Activated CD4-positive, CD25-positive, alpha-beta regulatory T cell treated with anti-CD3 and anti-CD28 coated beads, Interleukin-2, amount 50 U/mL, for 24 hours (primary cell): ENCODE results near the gene GALNT11.
"Not testable (repeated sequence)": the region's sequence is repeated elsewhere in the genome, so short reads cannot be mapped to it uniquely, and the experiment has no call there.

ENCODE experiments used
- ATAC-seq, 2 donors: fragments of 150-1000 bp; cut with Tn5 transposase; one replicate each; pipeline ENCODE4 v1.10.0; 2021; ENCODE audit warnings: mild to moderate bottlenecking in 1 of 2, moderate library complexity in 1 of 2

The GALNT11 gene

DNA sequence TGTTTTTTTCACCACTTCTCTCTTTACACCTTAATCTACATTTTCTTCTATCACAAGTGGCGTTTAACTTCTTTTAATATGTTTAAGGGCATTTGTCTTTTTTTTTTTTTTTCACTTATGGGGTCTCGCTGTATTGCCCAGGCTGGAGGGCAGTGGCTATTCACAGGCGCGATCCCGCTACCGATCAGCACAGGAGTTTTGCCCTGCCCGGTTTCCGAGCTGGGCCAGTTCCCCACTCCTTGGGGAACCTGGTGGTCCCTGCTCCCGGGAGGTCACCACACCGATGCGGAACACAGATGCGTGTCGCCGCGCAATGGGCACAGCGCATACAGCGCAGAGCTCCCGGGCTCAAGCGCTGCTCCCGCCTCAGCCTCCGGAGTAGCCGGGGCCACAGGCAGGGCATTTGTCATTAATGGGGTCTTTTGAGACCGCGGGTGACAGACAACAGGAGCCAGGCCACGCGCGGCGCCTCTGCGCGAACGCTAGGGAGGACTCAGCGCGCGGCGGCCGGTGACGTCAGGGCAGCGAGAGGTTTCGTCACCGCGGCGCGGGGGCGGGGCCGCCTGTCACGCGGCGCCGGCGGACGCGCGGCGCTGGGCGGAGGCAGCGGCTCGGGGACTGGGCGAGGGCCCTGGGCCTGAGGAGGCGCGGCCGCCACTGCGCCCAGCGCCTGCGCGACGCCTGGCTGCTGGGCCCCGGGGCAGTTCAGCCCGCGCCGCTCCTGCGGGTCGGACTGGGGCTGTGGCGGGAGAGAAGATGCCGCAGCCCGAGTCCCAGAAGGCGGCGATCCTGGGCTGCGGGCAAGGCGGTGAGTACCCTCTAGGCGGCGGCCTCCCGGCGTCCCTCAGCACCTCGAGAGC lies at the start of gene GALNT11:
TSS of gene GALNT11 (plus strand) at position 598 of the 860 bp plus-strand sequence. CDS start 68,554 bp downstream, outside the sequence.
- peak; percentile 95 to 96 for ATAC-seq

DNA sequence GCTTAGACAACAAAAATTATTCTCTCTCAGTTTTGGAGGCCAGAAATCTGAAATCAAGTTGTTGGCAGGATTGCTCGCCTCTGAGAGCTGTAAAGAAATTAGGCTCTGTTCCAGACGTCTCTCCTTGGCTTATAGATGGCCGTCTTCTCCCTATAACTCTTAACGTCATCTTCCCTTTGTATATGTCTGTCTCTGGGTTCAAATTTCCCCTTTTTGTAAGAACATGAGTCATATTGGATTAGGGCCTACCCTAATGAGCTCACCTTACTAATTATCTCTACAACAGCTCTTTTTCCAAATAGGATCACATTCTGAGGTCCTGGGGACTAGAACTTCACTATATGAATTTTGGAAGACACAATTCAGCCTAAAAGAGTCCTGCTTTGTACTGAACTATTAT lies 46.9 kb upstream of the GALNT11 start:
- no peak for ATAC-seq

DNA sequence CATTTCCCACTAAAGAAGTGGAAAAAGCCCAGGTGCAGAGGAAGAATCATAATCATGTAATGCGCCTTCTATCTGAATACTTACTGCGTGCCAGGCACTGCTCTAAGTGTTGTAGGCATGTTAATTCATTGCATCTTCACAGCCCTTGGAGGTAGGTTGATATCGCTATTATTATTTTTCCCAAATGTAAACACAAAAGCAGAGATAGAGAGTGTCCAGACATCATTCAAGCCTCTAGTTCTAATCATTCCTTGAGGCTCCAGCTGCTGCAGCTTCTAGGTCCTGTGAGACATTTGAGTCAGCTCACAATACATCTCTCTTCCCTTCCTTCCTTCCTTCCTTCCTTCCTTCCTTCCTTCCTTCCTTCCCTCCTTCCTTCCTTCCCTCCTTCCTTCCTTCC lies 44.3 kb upstream of the GALNT11 start:
- ATAC-seq = no peak

DNA sequence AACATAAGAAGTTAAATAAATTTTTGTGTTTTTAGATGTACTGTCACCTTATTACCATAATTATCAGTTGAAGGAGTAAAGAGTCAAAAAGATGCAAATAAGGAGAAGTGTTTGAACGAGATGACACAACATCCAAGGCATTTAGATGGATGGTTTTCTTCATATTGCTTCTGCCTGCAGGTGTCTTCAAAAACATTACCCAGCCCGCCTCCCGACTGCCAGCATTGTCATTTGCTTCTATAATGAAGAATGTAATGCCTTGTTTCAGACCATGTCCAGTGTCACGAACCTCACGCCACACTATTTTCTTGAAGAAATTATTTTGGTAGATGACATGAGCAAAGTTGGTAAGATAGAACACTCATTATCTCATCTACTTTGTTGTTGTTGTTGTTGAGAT lies 42.7 kb upstream of the GALNT11 start:
- no peak for ATAC-seq

DNA sequence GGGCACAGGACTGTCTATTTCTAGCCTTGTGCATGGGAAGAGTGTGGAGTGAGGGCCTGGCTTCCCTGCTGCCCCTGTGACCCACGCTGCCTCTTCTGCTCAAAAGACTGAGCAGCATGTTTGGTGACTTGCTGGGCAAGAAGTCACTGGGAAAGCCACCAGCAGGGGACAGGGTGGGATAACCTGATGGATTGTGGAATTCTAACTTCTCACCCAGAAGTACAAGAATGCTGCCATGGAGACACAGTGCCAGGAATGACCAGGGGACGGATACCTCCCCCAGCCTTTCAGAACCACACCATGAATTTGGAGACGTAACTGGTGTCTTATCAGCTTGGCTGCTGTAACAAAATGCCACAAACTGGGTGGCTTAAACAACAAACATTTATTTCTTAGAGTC lies 40.9 kb upstream of the GALNT11 start:
- ATAC-seq = no peak

DNA sequence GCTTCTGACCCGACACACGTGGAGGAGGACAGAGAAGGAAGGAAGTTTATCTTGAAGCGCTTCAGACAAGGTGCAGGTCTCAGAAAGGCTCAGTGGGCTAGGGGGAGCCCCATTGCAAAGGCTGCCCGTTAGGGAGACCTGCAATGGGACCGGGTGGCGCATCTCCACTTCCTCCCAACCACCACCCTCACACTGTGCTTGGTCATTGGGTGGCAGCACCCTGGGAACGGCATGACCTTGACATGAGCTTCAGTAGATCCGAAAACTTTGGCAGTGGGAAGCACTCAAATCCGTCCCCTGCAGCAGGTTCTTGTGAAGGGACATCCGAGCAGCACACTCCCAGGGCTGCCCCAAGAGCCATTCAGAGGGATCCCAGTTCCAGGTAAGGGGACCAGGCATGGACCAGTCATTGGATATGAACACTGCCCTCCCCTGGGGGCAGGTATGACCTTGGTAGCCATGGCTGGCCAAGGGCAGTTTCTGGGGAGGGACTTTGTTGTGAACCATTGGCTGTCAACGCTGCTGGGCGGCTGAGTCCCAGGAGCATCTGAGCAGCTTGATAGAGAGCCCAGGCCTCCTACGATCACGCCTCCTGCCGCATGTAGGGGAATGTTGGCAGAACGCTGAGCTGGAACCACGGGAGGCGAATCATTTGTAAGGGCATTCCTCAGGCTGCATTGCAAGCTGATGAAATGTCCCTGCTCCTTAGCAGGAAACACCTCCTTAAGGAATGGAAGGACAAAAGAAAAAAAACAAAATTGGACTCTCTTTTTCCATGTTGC lies 37.5 kb upstream of the GALNT11 start:
- ATAC-seq = no peak

DNA sequence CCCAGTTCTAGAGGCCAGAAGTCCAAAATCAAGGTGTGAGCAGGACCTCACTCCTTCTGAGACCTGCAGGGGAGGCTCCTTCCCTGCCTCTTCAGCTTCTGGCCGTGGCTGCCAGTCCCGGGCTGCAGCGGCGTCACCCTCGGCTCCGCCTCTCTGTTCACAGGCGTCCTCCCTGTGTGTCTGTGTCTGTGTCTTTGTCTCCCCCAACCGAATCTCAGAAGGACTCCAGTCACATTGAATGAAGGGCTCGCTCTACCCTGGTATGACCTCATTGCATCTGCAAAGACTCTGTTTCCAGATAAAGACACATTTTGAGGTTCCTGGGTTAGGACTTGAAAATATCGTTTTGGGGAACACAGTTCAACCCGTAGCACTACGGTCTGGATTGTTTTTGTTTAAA lies 33.1 kb upstream of the GALNT11 start:
- peak; percentile 68 to 76 for ATAC-seq

DNA sequence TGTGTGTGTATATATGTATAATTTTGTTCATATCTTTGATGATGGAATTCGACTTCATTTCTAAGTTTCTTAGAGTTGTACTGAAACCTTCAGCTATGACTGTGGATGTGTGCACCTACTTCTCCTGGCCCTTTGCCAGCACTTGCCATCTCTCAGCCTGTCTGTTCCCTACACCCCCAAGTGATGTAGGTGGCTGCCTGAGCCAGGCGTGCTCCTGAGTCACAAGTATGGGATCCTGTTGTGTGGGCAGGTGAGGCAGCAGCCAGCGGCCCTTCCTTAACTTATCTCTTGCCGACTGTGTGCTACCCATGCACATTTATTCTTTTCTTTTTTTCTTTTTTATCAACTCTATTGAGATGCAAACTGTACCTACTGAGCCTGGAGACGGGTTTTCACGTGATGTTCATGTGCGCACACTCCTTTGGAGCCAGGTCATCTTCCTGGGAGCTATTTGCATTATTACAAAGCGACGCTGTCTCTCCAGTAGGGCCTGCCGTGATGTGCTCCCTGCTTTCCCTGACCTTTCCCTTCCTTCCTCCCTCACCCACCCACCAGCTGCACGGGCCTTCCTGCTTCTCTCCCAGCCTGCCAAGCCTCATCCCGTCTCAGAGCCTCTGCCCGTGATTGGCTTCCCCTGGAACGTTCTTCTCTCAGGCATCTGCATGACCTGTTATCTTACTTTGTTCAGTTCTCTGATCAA lies 31.3 kb upstream of the GALNT11 start:
- ATAC-seq = peak; percentile 38 to 41

GRCh38 chr7:151999424-152000090 lies 25.9 kb upstream of the GALNT11 start:
- no peak for ATAC-seq

- ATAC-seq = no peak
Measured at GRCh38 chr7:152000191-152000590, 25.3 kb upstream of the GALNT11 start.

- ATAC-seq = no peak
Measured at GRCh38 chr7:152006336-152006735, 19.1 kb upstream of the GALNT11 start.

DNA sequence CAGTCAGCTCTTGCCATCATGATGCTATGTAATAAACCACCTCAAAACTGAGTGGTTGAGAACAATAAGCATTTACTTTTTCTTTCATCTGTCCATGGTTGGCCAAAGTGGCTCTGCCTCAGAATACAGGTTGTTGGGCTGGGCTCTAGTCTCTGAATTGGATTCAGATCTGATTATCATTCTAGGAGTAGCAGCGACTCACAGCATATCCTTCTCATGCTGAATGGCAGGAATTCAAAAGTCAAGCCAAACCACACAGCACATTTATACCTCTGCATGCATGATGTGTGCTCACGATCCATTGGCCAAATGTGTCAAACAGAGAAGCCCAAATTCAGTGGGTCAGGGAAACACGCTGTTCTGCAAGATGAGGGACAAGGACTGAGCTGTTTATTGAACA lies 13.6 kb upstream of the GALNT11 start:
- ATAC-seq = no peak

GRCh38 chr7:152013230-152013629 lies 12.2 kb upstream of the GALNT11 start:
- ATAC-seq = no peak

- ATAC-seq = no peak
Measured at GRCh38 chr7:152013974-152014373, 11.5 kb upstream of the GALNT11 start.

GRCh38 chr7:152014722-152015121 lies 10.8 kb upstream of the GALNT11 start:
- no peak for ATAC-seq

DNA sequence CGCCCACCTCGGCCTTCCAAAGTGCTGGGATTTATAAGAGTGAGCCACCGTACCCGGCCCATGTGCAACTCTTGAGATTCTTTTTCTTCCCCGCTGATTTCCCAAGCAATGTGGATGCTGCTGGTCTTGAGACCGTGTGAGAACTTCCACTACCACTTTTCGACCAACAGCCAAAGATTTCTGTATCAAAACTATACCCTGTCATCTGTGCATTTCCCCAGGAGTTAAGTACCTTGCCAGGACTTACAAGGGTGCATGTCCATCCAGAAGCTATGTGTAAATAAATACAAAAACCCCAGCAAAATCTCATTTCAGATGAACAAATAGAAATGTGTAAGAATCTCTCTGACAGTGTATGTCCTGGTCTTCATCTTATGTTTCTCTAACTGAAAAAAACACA lies 9.9 kb upstream of the GALNT11 start:
- no peak for ATAC-seq

DNA sequence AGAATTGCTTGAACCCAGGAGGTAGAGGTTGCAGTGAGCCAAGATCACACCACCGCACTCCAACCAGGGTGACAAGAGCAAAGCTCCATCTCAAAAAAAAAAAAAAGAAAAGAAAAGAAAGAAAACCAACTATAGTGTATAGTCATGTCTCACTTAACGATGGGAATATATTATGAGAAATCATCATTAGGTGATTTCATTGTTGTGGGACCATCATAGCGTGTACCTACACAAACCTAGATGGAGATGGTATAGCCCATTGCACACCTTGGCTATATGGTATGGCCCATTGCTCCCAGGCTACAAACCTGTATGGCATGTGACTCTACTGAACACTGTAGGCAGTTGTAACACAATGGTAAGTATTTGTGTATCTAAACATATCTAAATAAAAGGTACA lies 8.5 kb upstream of the GALNT11 start:
- ATAC-seq = no peak

- not testable (repeated sequence) for ATAC-seq
Measured at GRCh38 chr7:152017683-152018082, 7.8 kb upstream of the GALNT11 start.

DNA sequence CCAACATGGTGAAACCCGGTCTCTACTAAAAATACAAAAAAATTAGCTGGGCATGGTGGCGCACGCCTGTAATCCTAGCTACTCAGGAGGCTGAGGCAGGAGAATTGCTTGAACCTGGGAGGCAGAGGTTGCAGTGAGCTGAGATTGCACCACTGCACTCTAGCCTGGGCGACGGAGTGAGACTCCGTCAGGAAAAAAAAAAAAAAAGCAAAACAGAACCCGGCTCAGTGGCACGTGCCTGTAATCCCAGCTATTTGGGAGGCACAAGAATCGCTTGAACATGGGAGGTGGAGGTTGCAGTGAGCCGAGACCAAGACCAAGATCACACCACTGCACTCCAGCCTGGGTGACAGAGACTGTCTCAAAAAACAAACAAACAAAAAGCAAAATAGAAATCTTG lies 3.7 kb upstream of the GALNT11 start:
- not testable (repeated sequence) for ATAC-seq

GRCh38 chr7:152025937-152026890 lies 740 bp downstream of the GALNT11 start:
- ATAC-seq = no peak
